GM12878 (cell line): ENCODE data around the gene MNAT1. TPM values are rescaled to one million over a fixed set of nuclear protein-coding genes. Genes with fewer than 3 reads are reported as not detected.

Source experiments
- ATAC-seq: fragments of 200-7000 bp; cut with Tn5 transposase; 3 replicates; pipeline ENCODE4 v1.9.1; 2020; ENCODE audit warnings: mild to moderate bottlenecking, moderate library complexity
- BruUV-seq: library from RNA; stranded (reverse); fragments of 400-500 nt; replicated peaks from 2 replicates; lab custom pipeline; 2021; lab: Mats Ljungman, UMichigan
- CTCF ChIA-PET: fragments of 300-600 bp; sonication (Branson Sonifier 250); formaldehyde crosslinking; extraction: SDS; loops from one replicate; lab custom pipeline; 2021; ENCODE audit warnings: inconsistent platforms; lab: Yijun Ruan, JAX
- POLR2A ChIA-PET: fragments of 350-600 bp; formaldehyde crosslinking; extraction: SDS; loops from one replicate; lab custom pipeline; 2021; ENCODE audit warnings: inconsistent platforms; lab: Charles Lee
- RAD21 ChIA-PET: fragments of 300-600 bp; sonication (Branson Sonifier 250); formaldehyde crosslinking; loops from one replicate; lab custom pipeline; 2023; ENCODE audit warnings: antibody characterized with exemption; ENCODE audit not compliant: unreplicated experiment; lab: Charles Lee
- SMC1A ChIA-PET: fragments of 300-600 bp; sonication (Branson Sonifier 250); formaldehyde crosslinking; loops from one replicate; lab custom pipeline; 2023; ENCODE audit not compliant: unreplicated experiment, uncharacterized antibody; lab: Charles Lee
- DNase-seq: peaks from one replicate; pipeline ENCODE4 v3.0.0-alpha.2; 2011; ENCODE audit warnings: low read depth, low spot score
- FAIRE-seq: peaks from 3 replicates; lab custom pipeline; 2011; peaks lifted over from hg19 to GRCh38; lab: Jason Lieb, UNC
- H2AFZ ChIP-seq: 2 replicates; pipeline ENCODE4 v1.6.0; 2011; ENCODE audit warnings: low read depth, low read length, control low read depth; ENCODE audit not compliant: control insufficient read depth
- H3K27ac ChIP-seq: 2 replicates; pipeline ENCODE4 v1.5.1; 2011; ENCODE audit warnings: control low read depth; ENCODE audit not compliant: control insufficient read depth, insufficient read depth
- H3K27me3 ChIP-seq, 2 experiments: replicated peaks in 1 of 2; 2 replicates each; pipeline versions ENCODE4 v1.6.0 to v1.6.1; 2011; ENCODE audit warnings: low read length in 1 of 2; ENCODE audit not compliant: control insufficient read depth in 2 of 2, insufficient read depth in 2 of 2
- H3K36me3 ChIP-seq, 2 experiments: 2 replicates each; pipeline ENCODE4 v1.5.1; 2011; ENCODE audit warnings: low read length in 1 of 2; ENCODE audit not compliant: control insufficient read depth in 2 of 2, insufficient read depth in 2 of 2
- H3K4me1 ChIP-seq: 2 replicates; pipeline ENCODE4 v1.6.1; 2011; ENCODE audit warnings: mild to moderate bottlenecking, low read length, moderate library complexity, mixed read lengths; ENCODE audit not compliant: control insufficient read depth, insufficient read depth
- H3K4me2 ChIP-seq: 2 replicates; pipeline ENCODE4 v1.6.0; 2011; ENCODE audit warnings: control low read depth; ENCODE audit not compliant: control insufficient read depth, insufficient read depth
- H3K4me3 ChIP-seq: fragments of 200-600 bp; sonication (generic); 2 replicates; pipeline ENCODE4 v1.5.1; 2016
- H3K79me2 ChIP-seq: 2 replicates; pipeline ENCODE4 v1.6.0; 2011; ENCODE audit warnings: low read length; ENCODE audit not compliant: control insufficient read depth, insufficient read depth
- H3K9ac ChIP-seq: 2 replicates; pipeline ENCODE4 v1.8.0; 2011; ENCODE audit warnings: low read length, control low read depth, mixed read lengths; ENCODE audit not compliant: control insufficient read depth, insufficient read depth
- H3K9me3 ChIP-seq: replicated peaks from 3 replicates; pipeline ENCODE4 v1.5.1; 2011; ENCODE audit warnings: mild to moderate bottlenecking, low read length; ENCODE audit not compliant: control insufficient read depth, insufficient read depth
- H4K20me1 ChIP-seq: 2 replicates; pipeline ENCODE4 v1.6.0; 2011; ENCODE audit not compliant: control insufficient read depth, insufficient read depth
- ATF7 ChIP-seq: fragments of 450-650 bp; IDR thresholded peaks from 2 replicates; pipeline ENCODE4 v1.6.1; 2016; ENCODE audit warnings: low read depth, mild to moderate bottlenecking
- CBFB ChIP-seq: IDR thresholded peaks from 2 replicates; pipeline ENCODE4 v1.6.1; 2016; ENCODE audit warnings: antibody characterized with exemption, low read depth
- EED ChIP-seq: sonication (generic); IDR thresholded peaks from 2 replicates; pipeline ENCODE4 v1.6.1; 2016; ENCODE audit warnings: antibody characterized with exemption, low read depth
- EP300 ChIP-seq, 2 experiments: fragments of 150-350 bp in 1 of 2; IDR thresholded peaks; 2 replicates each; pipeline ENCODE4 v1.6.1; 2011 to 2012; ENCODE audit warnings: low read depth in 2 of 2, low read length in 2 of 2, borderline replicate concordance in 1 of 2, improper control_type of control experiment in 1 of 2, inconsistent platforms in 1 of 2; ENCODE audit not compliant: control insufficient read depth in 1 of 2
- HDGF ChIP-seq: fragments of 450-650 bp; IDR thresholded peaks from 2 replicates; pipeline ENCODE4 v1.6.1; 2016; ENCODE audit warnings: antibody characterized with exemption
- MTA3 ChIP-seq: IDR thresholded peaks from 2 replicates; pipeline ENCODE4 v1.6.1; 2012; ENCODE audit warnings: low read length, inconsistent platforms, borderline replicate concordance
- MYB ChIP-seq: fragments of 150-350 bp; IDR thresholded peaks from 2 replicates; pipeline ENCODE4 v1.6.1; 2014; ENCODE audit warnings: mild to moderate bottlenecking, low read depth, low read length, borderline replicate concordance
- RCOR1 ChIP-seq: conservative IDR thresholded peaks from 2 replicates; pipeline ENCODE4 v1.6.1; 2012; ENCODE audit warnings: low read depth, low read length, improper control_type of control experiment
- RUNX3 ChIP-seq: IDR thresholded peaks from 2 replicates; pipeline ENCODE4 v1.6.1; 2012; ENCODE audit warnings: low read length, inconsistent platforms
- ZNF24 ChIP-seq: fragments of 450-650 bp; IDR thresholded peaks from 2 replicates; pipeline ENCODE4 v1.6.1; 2017; ENCODE audit warnings: antibody characterized with exemption, mild to moderate bottlenecking
- WGBS: methylation state at CpG from one replicate; pipeline ENCODE4 v1.1.6; 2016; ENCODE audit warnings: low lambda C conversion rate; ENCODE audit not compliant: insufficient replicate concordance, insufficient coverage; ENCODE audit errors: missing lambda C conversion rate; 5-methylcytosine and 5-hydroxymethylcytosine counted together
- in situ Hi-C: fragments of 300-500 bp; cut with MboI; formaldehyde crosslinking; loops from 9 replicates; pipeline ENCODE4 v1.14.3; 2018; ENCODE audit warnings: mixed read lengths
- intact Hi-C: fragments of 100-400 bp; cut with micrococcal nuclease; formaldehyde crosslinking; loops from one replicate; pipeline ENCODE4 v1.14.2; 2022; ENCODE audit not compliant: unreplicated experiment
- polyA plus RNA-seq, 11 experiments: library from polyadenylated mRNA; depleted of rRNA in 4 of 11; unstranded in 6 of 11; stranded (reverse) in 5 of 11; fragments of >200 nt; fragmentation: Nextera tagmentation in 4 of 11; fragmentation: Illumina TruSeq in 1 of 11; extraction: Ambion mirVana in 4 of 11; extraction: Trizol in 1 of 11; gene quantifications; 1 replicate in 1 of 11; 2 replicates in 10 of 11; pipeline versions ENCODE4 v1.2.1 to v1.2.3, GENCODE V29; 2011 to 2016; ENCODE audit warnings: inconsistent platforms in 2 of 11, missing spikeins in 2 of 11, low read depth in 1 of 11
- total RNA-seq, 4 experiments: library from RNA; depleted of rRNA in 3 of 4; stranded (reverse); fragments of >200 nt in 3 of 4; fragmentation: Illumina TruSeq in 1 of 4; extraction: Trizol in 1 of 4; gene quantifications; 2 replicates each; pipeline versions ENCODE4 v1.2.1 to v1.2.3, GENCODE V29; 2013 to 2021
- TF ChIP-seq, protein P1 (sequence below): IDR thresholded peaks from 2 replicates; pipeline ENCODE4 v1.6.1; 2012; ENCODE audit warnings: low read length, inconsistent platforms
- TF ChIP-seq, protein P2 (sequence below): IDR thresholded peaks from 2 replicates; pipeline ENCODE4 v1.6.1; 2012; ENCODE audit warnings: improper control_type of control experiment, low read depth, low read length; ENCODE audit not compliant: insufficient replicate concordance
- TF ChIP-seq, protein P3 (sequence below): fragments of 450-650 bp; IDR thresholded peaks from 2 replicates; pipeline ENCODE4 v1.6.1; 2017; ENCODE audit warnings: mild to moderate bottlenecking

The MNAT1 gene
- total and polyA plus RNA-seq, 10 of the 15 experiments (the other 5 are each of a cell fraction or from before 2014, with no cell fraction given) = 26.5 to 67.4 (median 40.8) TPM

DNA sequence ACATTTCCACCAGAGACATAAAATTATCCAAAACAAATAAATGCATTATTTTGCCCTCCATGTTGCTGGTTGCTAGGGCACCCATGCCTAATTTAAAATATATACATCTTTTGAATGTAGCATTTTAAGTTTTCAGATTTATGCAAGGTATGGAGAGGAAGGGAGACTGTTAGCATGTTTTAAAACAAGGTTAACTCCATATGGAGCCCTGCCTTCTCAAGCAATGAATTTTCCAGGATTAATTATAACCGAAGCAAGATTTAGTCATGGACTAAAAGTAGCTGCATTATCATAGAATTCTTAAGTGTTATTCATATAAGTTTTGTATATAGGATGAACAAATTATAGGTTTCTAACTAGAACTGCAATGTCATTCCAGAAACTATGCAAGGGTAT lies 209.1 kb downstream of the MNAT1 start:
- H3K27me3 ChIP-seq = no peaks in the 10 kb centered on the region
- no peak for DNase-seq
- TF ChIP-seq CBFB (no peak), MTA3 (no peak), ATF7 (no peak), ZNF24 (no peak), HDGF (no peak), RCOR1 (no peak), RUNX3 (no peak), EP300 (IDR thresholded peaks at IDR 0.05; ENCODE audit: borderline replicate concordance in 1 of 2, control insufficient read depth in 1 of 2, low read depth in 2 of 2, low read length in 2 of 2) (no peak), MYB (no peak), EED (no peak)
- TF ChIP-seq, protein P1, sequence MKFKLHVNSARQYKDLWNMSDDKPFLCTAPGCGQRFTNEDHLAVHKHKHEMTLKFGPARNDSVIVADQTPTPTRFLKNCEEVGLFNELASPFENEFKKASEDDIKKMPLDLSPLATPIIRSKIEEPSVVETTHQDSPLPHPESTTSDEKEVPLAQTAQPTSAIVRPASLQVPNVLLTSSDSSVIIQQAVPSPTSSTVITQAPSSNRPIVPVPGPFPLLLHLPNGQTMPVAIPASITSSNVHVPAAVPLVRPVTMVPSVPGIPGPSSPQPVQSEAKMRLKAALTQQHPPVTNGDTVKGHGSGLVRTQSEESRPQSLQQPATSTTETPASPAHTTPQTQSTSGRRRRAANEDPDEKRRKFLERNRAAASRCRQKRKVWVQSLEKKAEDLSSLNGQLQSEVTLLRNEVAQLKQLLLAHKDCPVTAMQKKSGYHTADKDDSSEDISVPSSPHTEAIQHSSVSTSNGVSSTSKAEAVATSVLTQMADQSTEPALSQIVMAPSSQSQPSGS = no peak
- TF ChIP-seq, protein P2, sequence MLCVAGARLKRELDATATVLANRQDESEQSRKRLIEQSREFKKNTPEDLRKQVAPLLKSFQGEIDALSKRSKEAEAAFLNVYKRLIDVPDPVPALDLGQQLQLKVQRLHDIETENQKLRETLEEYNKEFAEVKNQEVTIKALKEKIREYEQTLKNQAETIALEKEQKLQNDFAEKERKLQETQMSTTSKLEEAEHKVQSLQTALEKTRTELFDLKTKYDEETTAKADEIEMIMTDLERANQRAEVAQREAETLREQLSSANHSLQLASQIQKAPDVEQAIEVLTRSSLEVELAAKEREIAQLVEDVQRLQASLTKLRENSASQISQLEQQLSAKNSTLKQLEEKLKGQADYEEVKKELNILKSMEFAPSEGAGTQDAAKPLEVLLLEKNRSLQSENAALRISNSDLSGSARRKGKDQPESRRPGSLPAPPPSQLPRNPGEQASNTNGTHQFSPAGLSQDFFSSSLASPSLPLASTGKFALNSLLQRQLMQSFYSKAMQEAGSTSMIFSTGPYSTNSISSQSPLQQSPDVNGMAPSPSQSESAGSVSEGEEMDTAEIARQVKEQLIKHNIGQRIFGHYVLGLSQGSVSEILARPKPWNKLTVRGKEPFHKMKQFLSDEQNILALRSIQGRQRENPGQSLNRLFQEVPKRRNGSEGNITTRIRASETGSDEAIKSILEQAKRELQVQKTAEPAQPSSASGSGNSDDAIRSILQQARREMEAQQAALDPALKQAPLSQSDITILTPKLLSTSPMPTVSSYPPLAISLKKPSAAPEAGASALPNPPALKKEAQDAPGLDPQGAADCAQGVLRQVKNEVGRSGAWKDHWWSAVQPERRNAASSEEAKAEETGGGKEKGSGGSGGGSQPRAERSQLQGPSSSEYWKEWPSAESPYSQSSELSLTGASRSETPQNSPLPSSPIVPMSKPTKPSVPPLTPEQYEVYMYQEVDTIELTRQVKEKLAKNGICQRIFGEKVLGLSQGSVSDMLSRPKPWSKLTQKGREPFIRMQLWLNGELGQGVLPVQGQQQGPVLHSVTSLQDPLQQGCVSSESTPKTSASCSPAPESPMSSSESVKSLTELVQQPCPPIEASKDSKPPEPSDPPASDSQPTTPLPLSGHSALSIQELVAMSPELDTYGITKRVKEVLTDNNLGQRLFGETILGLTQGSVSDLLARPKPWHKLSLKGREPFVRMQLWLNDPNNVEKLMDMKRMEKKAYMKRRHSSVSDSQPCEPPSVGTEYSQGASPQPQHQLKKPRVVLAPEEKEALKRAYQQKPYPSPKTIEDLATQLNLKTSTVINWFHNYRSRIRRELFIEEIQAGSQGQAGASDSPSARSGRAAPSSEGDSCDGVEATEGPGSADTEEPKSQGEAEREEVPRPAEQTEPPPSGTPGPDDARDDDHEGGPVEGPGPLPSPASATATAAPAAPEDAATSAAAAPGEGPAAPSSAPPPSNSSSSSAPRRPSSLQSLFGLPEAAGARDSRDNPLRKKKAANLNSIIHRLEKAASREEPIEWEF = no peak
- TF ChIP-seq, protein P3, sequence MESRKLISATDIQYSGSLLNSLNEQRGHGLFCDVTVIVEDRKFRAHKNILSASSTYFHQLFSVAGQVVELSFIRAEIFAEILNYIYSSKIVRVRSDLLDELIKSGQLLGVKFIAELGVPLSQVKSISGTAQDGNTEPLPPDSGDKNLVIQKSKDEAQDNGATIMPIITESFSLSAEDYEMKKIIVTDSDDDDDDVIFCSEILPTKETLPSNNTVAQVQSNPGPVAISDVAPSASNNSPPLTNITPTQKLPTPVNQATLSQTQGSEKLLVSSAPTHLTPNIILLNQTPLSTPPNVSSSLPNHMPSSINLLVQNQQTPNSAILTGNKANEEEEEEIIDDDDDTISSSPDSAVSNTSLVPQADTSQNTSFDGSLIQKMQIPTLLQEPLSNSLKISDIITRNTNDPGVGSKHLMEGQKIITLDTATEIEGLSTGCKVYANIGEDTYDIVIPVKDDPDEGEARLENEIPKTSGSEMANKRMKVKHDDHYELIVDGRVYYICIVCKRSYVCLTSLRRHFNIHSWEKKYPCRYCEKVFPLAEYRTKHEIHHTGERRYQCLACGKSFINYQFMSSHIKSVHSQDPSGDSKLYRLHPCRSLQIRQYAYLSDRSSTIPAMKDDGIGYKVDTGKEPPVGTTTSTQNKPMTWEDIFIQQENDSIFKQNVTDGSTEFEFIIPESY = no peak
- ChIA-PET CTCF (no interaction called here), SMC1A (interaction anchor here (1.6 kb wide), 1 partner anchor 12 kb away, joined by 4 read pairs; no protein-coding TSS in a partner anchor), RAD21 (no interaction called here), POLR2A (no interaction called here)
- no peaks in the 10 kb centered on the region for H3K4me1 ChIP-seq
- H3K79me2 ChIP-seq = no peaks in the 10 kb centered on the region
- intact Hi-C loops (no loop called here), in situ Hi-C loops (no loop called here)
- H3K9ac ChIP-seq = no peak overlapping the region
- H3K9me3 ChIP-seq = no peaks in the 10 kb centered on the region
- H3K36me3 ChIP-seq = no peaks in the 10 kb centered on the region
- no peak overlapping the region for H3K4me3 ChIP-seq
- no peak overlapping the region for H2AFZ ChIP-seq
- no peak for ATAC-seq
- no peak for FAIRE-seq
- 93% methylated on average over 1 of the region's 1 CpG for WGBS
- BruUV-seq = no TSS peak
- no peak overlapping the region for H3K27ac ChIP-seq
- H4K20me1 ChIP-seq = no peaks in the 10 kb centered on the region
- no peak overlapping the region for H3K4me2 ChIP-seq
